OCI-LY3 (cell line): Measurements from ENCODE around the gene TACR1.

Source experiments
- H2AFZ ChIP-seq: fragments of 200-600, 300-600 bp; shearing (Covaris generic); 2 replicates; pipeline ENCODE4 v1.6.0; 2014; ENCODE audit warnings: antibody characterized with exemption, low read depth, low read length
- H3K27ac ChIP-seq: fragments of 200-600, 300-600 bp; sonication (generic); 2 replicates; pipeline ENCODE4 v1.5.1; 2014; ENCODE audit warnings: mild to moderate bottlenecking, low read length, moderate library complexity, mixed read lengths
- H3K27me3 ChIP-seq: fragments of 200-600, 300-600 bp; sonication (generic); 2 replicates; pipeline ENCODE4 v1.6.1; 2014; ENCODE audit warnings: low read depth, low read length, mixed read lengths
- H3K36me3 ChIP-seq: fragments of 200-600, 300-600 bp; sonication (generic); replicated peaks from 2 replicates; pipeline ENCODE3; 2014; ENCODE audit warnings: low read depth, low read length, mixed read lengths
- H3K4me1 ChIP-seq: fragments of 300-600, 200-600 bp; sonication (generic); 2 replicates; pipeline ENCODE4 v1.6.1; 2014; ENCODE audit warnings: low read length, mixed read lengths
- H3K4me2 ChIP-seq: fragments of 200-600, 300-600 bp; sonication (generic); 2 replicates; pipeline ENCODE4 v1.6.1; 2014; ENCODE audit warnings: low read length, mixed read lengths
- H3K4me3 ChIP-seq: fragments of 300-600, 200-600 bp; sonication (generic); 2 replicates; pipeline ENCODE4 v1.5.1; 2014; ENCODE audit warnings: antibody characterized with exemption, mild to moderate bottlenecking, low read length, moderate library complexity
- H3K79me2 ChIP-seq: fragments of 300-600, 200-600 bp; shearing (Covaris generic); 2 replicates; pipeline ENCODE4 v1.6.1; 2014; ENCODE audit warnings: mild to moderate bottlenecking, low read length, mixed read lengths
- H3K9ac ChIP-seq: fragments of 300-600, 200-600 bp; shearing (Covaris generic); 2 replicates; pipeline ENCODE4 v1.6.0; 2014; ENCODE audit warnings: mild to moderate bottlenecking, low read length, moderate library complexity
- H3K9me3 ChIP-seq: fragments of 200-600, 300-600 bp; shearing (Covaris generic); 2 replicates; pipeline ENCODE4 v1.6.1; 2014; ENCODE audit warnings: low read length, mixed read lengths; ENCODE audit not compliant: insufficient read depth
- H4K20me1 ChIP-seq: fragments of 200-600, 300-600 bp; sonication (generic); 2 replicates; pipeline ENCODE4 v1.6.1; 2016; ENCODE audit warnings: low read length, mixed read lengths; ENCODE audit not compliant: insufficient read depth
- EZH2phosphoT487 ChIP-seq: fragments of 200-600 bp; shearing (Covaris generic); IDR thresholded peaks from 2 replicates; pipeline ENCODE4 v1.6.1; 2018; ENCODE audit warnings: antibody characterized with exemption, mixed run types, low read depth
- TF ChIP-seq, protein P1 (sequence below): fragments of 200-600, 300-600 bp; sonication (generic); IDR thresholded peaks from 2 replicates; pipeline ENCODE4 v1.5.1; 2014; ENCODE audit warnings: antibody characterized with exemption, low read length, low read depth

The TACR1 gene

DNA sequence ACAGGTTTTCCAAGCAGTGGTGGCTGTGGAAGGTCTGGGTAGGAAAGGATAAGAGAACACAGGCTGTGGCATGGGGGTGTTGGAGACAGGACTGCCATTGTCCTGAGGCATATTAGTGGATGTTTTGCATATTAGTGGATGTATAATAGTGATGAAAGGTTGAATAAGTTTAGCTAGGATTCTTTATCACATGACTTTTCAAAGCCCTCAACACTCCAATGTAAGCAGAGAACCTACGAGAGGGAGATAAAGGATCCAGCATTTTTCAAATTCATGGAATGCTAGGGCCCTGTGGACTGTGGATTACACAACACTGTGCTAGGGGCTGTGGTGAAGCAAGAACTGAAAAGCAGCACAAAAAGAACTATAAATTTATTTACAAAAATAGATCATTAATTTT lies 177.6 kb downstream of the TACR1 start:
- Histone ChIP-seq H3K9ac (no peak overlapping the region), H3K9me3 (no peaks in the 10 kb centered on the region), H4K20me1 (no peaks in the 10 kb centered on the region), H2AFZ (no peak overlapping the region), H3K79me2 (no peaks in the 10 kb centered on the region), H3K36me3 (no peaks in the 10 kb centered on the region), H3K4me1 (no peaks in the 10 kb centered on the region), H3K27ac (no peak overlapping the region), H3K4me2 (no peak overlapping the region), H3K27me3 (no peaks in the 10 kb centered on the region), H3K4me3 (no peak overlapping the region)
- TF ChIP-seq EZH2phosphoT487, result no peak
- TF ChIP-seq, protein P1, sequence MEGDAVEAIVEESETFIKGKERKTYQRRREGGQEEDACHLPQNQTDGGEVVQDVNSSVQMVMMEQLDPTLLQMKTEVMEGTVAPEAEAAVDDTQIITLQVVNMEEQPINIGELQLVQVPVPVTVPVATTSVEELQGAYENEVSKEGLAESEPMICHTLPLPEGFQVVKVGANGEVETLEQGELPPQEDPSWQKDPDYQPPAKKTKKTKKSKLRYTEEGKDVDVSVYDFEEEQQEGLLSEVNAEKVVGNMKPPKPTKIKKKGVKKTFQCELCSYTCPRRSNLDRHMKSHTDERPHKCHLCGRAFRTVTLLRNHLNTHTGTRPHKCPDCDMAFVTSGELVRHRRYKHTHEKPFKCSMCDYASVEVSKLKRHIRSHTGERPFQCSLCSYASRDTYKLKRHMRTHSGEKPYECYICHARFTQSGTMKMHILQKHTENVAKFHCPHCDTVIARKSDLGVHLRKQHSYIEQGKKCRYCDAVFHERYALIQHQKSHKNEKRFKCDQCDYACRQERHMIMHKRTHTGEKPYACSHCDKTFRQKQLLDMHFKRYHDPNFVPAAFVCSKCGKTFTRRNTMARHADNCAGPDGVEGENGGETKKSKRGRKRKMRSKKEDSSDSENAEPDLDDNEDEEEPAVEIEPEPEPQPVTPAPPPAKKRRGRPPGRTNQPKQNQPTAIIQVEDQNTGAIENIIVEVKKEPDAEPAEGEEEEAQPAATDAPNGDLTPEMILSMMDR, result no peak

DNA sequence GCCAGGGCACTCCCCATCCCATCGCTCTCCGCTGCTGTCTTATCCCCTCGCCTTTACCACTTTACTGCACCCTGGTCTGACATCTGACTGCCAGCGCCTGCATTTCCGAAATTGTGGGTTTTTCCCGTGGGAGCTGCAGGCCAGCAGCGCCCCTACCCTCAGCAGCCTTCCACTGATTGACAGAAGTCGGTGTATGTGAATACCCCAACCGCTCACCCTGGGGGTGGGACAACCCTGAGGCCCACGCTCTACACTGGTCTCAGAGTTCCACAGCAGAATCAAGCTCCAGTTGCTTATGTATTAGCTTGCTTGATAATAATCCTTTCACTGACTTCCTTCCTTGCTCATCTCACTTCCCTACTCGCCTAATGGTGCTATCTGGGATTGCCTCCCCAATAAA lies 178.8 kb downstream of the TACR1 start:
- H3K9me3 ChIP-seq, result no peaks in the 10 kb centered on the region
- H3K4me3 ChIP-seq, result no peak overlapping the region
- TF ChIP-seq, protein P1, result no peak
- TF ChIP-seq EZH2phosphoT487, result no peak
- H3K27ac ChIP-seq, result no peak overlapping the region
- no peak overlapping the region for H3K4me2 ChIP-seq
- H3K36me3 ChIP-seq, result no peaks in the 10 kb centered on the region
- no peaks in the 10 kb centered on the region for H4K20me1 ChIP-seq
- H3K9ac ChIP-seq, result no peak overlapping the region
- H2AFZ ChIP-seq, result no peak overlapping the region
- no peaks in the 10 kb centered on the region for H3K27me3 ChIP-seq
- no peaks in the 10 kb centered on the region for H3K4me1 ChIP-seq
- no peaks in the 10 kb centered on the region for H3K79me2 ChIP-seq

DNA sequence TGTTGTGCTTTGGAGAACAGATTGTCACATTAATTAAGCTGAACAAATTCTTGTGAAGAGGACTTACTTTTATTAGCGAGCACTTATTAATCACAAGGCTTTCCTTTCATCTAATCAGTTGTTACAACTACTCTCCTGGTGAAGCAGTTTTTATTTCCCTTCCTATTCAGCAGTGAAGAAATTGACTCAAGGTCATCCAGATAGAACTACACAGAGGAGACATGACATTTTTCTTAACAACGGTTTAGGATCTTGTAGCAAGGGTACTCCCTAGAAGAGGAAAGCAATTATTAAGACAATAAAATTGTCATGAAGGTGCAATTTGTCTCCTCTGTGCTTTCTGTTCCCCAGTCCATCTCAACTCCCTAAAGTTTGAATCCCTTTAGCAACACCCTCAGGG lies 179.5 kb downstream of the TACR1 start:
- Histone ChIP-seq H4K20me1 (no peaks in the 10 kb centered on the region), H3K4me3 (no peak overlapping the region), H3K4me1 (no peaks in the 10 kb centered on the region), H3K9me3 (no peaks in the 10 kb centered on the region), H2AFZ (no peak overlapping the region), H3K27me3 (no peaks in the 10 kb centered on the region), H3K4me2 (no peak overlapping the region), H3K79me2 (no peaks in the 10 kb centered on the region), H3K36me3 (no peaks in the 10 kb centered on the region), H3K27ac (no peak overlapping the region), H3K9ac (no peak overlapping the region)
- TF ChIP-seq, protein P1, result no peak
- TF ChIP-seq EZH2phosphoT487, result no peak

DNA sequence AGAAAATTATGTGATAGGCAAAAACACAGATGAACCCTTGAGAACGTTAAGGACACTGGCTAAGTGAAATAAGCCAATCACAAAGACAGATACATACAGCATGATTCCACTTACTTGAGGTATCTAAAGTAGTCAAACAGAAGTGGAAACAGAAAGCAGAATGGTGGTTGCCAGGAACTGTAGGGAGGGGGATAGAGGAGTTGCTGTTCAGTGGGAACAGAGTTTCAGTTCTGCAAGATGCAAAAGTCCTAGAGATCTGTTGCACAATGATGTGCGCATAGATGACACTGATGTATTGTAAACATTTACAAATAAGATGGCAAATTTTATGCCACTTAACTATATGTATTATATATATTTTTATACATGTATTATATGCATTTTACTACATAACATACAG lies 181.2 kb downstream of the TACR1 start:
- Histone ChIP-seq H3K9me3 (no peaks in the 10 kb centered on the region), H3K9ac (no peak overlapping the region), H3K36me3 (no peaks in the 10 kb centered on the region), H3K27me3 (peaks cover 5% of the 10 kb centered on the region; the same call in 1 of the 2 replicates), H2AFZ (no peak overlapping the region), H3K4me2 (no peak overlapping the region), H4K20me1 (no peaks in the 10 kb centered on the region), H3K27ac (no peak overlapping the region), H3K4me1 (no peaks in the 10 kb centered on the region), H3K79me2 (no peaks in the 10 kb centered on the region), H3K4me3 (no peak overlapping the region)
- TF ChIP-seq, protein P1, result no peak
- TF ChIP-seq EZH2phosphoT487, result no peak
